ENCODE measurements around the gene YPEL4.

DNA sequence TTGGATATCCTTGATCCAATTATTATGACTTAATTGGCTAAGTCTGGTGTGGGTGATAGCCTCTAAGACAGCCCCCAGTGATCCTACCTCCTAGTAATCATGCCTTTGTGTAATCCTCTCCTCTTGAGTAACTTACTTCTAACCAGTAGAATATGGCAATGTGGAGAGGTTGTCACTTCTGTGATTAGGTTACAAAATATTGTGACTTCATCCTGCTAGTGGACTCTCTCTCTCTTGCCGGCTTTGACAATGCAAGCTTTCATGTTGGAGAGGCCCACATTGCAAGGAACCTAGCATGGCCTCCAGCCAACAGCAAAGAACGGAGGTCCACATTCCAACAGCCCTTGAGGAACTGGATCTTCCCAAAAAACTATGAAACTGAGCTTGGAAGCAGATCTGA is 19.5 kb downstream of the YPEL4 start:
- no peak for TF ChIP-seq ARNT (IDR thresholded peaks at IDR 0.05)
- no peak for TF ChIP-seq NFRKB (IDR thresholded peaks at IDR 0.05)
- no peak for TF ChIP-seq SUZ12 (IDR thresholded peaks at IDR 0.05)
- no peak for TF ChIP-seq FOXA1 (IDR thresholded peaks at IDR 0.05)
- TF ChIP-seq HDGF (IDR thresholded peaks at IDR 0.05; ENCODE audit: borderline replicate concordance): no peak
- no peak for TF ChIP-seq TARDBP (IDR thresholded peaks at IDR 0.05)
- TF ChIP-seq SP1 (IDR thresholded peaks at IDR 0.05): no peak
- TF ChIP-seq, protein P1, sequence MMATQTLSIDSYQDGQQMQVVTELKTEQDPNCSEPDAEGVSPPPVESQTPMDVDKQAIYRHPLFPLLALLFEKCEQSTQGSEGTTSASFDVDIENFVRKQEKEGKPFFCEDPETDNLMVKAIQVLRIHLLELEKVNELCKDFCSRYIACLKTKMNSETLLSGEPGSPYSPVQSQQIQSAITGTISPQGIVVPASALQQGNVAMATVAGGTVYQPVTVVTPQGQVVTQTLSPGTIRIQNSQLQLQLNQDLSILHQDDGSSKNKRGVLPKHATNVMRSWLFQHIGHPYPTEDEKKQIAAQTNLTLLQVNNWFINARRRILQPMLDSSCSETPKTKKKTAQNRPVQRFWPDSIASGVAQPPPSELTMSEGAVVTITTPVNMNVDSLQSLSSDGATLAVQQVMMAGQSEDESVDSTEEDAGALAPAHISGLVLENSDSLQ (IDR thresholded peaks at IDR 0.05): no peak
- TF ChIP-seq BHLHE40 (IDR thresholded peaks at IDR 0.05; ENCODE audit: borderline replicate concordance): no peak
- no peak for TF ChIP-seq L3MBTL2 (conservative IDR thresholded peaks at IDR 0.05)
- TF ChIP-seq ZNF384 (IDR thresholded peaks at IDR 0.05): no peak

Measured in HEK293T (cell line).